Tibial artery (tissue), 4 donors: ENCODE measurements around the gene EHBP1.

Experiments
- DNase-seq, 2 donors: peaks; one replicate each; pipeline ENCODE4 v3.0.0-alpha.2; 2019
- H3K27ac ChIP-seq, 2 donors: fragments of 200-600 bp; sonication (generic) in 1 of 2; 1 replicate in 1 of 2; 2 replicates in 1 of 2; pipeline ENCODE4 v1.5.1; 2018 to 2019; ENCODE audit warnings: mild to moderate bottlenecking in 1 of 2
- H3K27me3 ChIP-seq, 2 donors: fragments of 200-600 bp; sonication (generic) in 1 of 2; one replicate each; pipeline versions ENCODE4 v1.5.1 to v1.6.0; 2016 to 2019
- H3K36me3 ChIP-seq, 3 donors: fragments of 200-600 bp; sonication (generic) in 2 of 3; one replicate each; pipeline ENCODE4 v1.5.1; 2016 to 2019; ENCODE audit warnings: mild to moderate bottlenecking in 2 of 3
- H3K4me1 ChIP-seq, 4 donors: fragments of 200-600 bp; sonication (generic) in 2 of 4; 1 replicate in 3 of 4; 2 replicates in 1 of 4; pipeline ENCODE4 v1.5.1; 2016 to 2019
- H3K4me3 ChIP-seq, 2 donors: fragments of 200-600 bp; sonication (generic) in 1 of 2; 1 replicate in 1 of 2; 2 replicates in 1 of 2; pipeline ENCODE4 v1.5.1; 2018 to 2019; ENCODE audit warnings: mild to moderate bottlenecking in 2 of 2
- H3K9me3 ChIP-seq, 3 donors: fragments of 200-600 bp; sonication (generic) in 1 of 3; one replicate each; pipeline ENCODE4 v1.5.1; 2016 to 2019
- intact Hi-C: fragments of 100-400 bp; cut with DNase I; formaldehyde crosslinking; loops from one replicate; pipeline ENCODE4 v1.15.0; 2023; ENCODE audit warnings: low total_unique reads
- TF ChIP-seq, protein P1 (sequence below), 2 experiments: fragments of 200-600 bp in 1 of 2; fragments of 450-650 bp in 1 of 2; IDR thresholded peaks; one replicate each; pipeline ENCODE4 v1.5.1; 2017 to 2019; ENCODE audit warnings: antibody characterized with exemption in 2 of 2, mild to moderate bottlenecking in 1 of 2, moderate library complexity in 1 of 2

The EHBP1 gene

DNA sequence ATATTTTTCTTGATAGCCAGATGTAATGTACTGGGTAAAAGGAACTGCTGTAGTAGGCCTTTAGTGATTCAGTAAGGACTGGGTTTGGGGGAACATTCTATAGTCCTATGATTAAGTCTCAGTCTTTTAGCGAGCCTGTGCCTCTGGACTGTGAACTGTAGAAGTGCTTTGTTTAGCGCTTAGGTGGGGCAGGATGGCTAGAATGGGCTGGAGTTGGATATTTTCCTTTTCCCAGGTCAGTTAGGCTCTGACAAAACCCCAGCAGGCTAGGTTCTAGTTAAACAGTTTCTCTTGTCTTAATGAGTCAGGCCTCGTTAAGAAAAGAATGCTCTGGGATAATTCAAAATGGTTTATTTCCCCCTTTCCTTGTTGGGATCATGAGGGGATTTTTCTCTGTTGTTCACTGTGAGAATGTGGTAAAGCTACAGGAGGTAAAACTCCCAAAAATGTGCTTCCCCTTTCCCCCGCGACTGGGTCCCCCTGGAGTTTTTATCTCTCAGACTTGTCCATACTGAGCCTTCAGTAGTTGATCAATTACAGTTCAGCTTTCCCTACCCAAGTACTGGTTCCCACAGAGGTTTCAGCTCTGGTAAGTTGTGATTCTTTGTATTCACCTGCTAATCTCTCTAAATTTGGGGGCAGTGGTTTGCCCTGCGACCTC, 31.5 kb downstream of the EHBP1 start:
- Histone ChIP-seq H3K9me3 (peaks cover 0 to 6% (median 0%) of the 10 kb centered on the region in 3 donors), H3K36me3 (no peaks in the 10 kb centered on the region), H3K4me1 (peaks cover 0 to 28% (median 3%) of the 10 kb centered on the region in 4 donors), H3K27me3 (no peaks in the 10 kb centered on the region), H3K27ac (no peak overlapping the region), H3K4me3 (no peak overlapping the region)
- intact Hi-C loops = no loop called here
- TF ChIP-seq, protein P1, sequence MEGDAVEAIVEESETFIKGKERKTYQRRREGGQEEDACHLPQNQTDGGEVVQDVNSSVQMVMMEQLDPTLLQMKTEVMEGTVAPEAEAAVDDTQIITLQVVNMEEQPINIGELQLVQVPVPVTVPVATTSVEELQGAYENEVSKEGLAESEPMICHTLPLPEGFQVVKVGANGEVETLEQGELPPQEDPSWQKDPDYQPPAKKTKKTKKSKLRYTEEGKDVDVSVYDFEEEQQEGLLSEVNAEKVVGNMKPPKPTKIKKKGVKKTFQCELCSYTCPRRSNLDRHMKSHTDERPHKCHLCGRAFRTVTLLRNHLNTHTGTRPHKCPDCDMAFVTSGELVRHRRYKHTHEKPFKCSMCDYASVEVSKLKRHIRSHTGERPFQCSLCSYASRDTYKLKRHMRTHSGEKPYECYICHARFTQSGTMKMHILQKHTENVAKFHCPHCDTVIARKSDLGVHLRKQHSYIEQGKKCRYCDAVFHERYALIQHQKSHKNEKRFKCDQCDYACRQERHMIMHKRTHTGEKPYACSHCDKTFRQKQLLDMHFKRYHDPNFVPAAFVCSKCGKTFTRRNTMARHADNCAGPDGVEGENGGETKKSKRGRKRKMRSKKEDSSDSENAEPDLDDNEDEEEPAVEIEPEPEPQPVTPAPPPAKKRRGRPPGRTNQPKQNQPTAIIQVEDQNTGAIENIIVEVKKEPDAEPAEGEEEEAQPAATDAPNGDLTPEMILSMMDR (IDR thresholded peaks at IDR 0.05) = no peak
- DNase-seq = no peak

DNA sequence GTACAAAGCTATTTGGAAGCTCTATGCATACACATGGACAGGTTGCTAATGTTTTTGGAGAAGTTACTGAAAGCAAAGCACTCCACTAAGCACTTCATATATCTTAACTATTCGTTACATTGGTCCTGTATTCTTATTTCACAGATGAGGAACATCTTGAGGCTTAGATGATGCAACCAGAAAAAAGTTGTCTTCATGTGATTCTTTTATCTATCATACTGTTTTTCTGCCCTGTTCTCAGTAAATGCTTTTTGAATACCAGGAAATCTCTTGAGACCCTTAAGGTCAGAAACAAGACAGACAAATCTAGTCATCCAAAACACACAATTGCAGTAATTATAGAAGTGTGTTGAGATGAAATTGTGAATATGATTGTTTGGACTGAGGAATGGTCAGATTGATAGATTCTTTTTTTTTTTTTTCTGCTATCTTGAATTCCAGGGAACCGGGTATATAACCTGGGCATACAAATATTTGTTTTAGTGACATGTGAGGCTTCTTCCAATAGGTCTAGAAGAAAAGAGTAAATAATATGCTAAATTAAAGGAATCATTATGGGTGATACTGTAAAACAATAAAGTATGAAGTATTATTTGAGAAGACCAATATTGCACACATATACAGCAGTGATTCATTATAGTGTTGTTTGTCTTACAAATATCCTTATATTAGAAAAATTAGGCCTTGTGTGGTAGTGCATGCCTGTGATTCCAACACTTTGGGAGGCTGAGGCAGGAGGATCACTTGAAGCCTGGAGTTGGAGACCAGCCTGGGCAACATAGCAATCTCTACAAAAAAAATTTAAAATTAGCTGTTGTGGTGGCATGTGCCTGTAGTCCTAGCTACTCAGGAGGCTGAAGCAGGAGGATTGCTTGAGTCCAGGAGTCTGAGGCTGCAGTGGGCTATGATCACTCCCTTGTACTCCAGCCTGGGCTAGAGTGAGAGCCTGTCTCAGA, 33.7 kb downstream of the EHBP1 start:
- H3K9me3 ChIP-seq = no peaks in the 10 kb centered on the region
- H3K4me1 ChIP-seq = peaks cover 0 to 36% (median 3%) of the 10 kb centered on the region in 4 donors
- no peaks in the 10 kb centered on the region for H3K36me3 ChIP-seq
- TF ChIP-seq, protein P1 (IDR thresholded peaks at IDR 0.05) = no peak
- H3K4me3 ChIP-seq = no peak overlapping the region
- no peak for DNase-seq
- H3K27ac ChIP-seq = no peak overlapping the region
- intact Hi-C loops = no loop called here
- H3K27me3 ChIP-seq = no peaks in the 10 kb centered on the region

DNA sequence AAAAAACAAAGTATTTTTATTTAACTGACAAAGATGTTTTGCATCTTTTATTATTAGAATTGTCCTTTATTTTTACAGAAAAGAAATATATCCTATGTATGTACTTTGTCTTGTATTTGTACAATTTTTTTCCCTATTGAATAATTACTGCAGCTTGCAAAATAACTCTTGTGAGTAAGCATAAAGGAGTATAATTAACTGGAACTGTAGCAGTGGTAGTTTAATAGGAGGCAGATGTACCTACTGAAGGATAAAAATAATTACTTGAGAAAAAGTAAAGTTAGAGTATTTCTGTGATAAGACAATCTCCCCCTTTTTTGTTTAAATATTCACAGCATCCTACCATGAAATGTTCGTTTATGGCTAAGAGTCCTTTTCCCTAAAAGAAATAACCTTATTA, 34.7 kb downstream of the EHBP1 start:
- TF ChIP-seq, protein P1 (IDR thresholded peaks at IDR 0.05) = no peak
- Histone ChIP-seq H3K9me3 (no peaks in the 10 kb centered on the region), H3K27ac (no peak overlapping the region), H3K4me3 (no peak overlapping the region), H3K36me3 (no peaks in the 10 kb centered on the region), H3K4me1 (peaks cover 0 to 36% (median 4%) of the 10 kb centered on the region in 4 donors), H3K27me3 (no peaks in the 10 kb centered on the region)
- intact Hi-C loops = no loop called here
- DNase-seq = no peak

DNA sequence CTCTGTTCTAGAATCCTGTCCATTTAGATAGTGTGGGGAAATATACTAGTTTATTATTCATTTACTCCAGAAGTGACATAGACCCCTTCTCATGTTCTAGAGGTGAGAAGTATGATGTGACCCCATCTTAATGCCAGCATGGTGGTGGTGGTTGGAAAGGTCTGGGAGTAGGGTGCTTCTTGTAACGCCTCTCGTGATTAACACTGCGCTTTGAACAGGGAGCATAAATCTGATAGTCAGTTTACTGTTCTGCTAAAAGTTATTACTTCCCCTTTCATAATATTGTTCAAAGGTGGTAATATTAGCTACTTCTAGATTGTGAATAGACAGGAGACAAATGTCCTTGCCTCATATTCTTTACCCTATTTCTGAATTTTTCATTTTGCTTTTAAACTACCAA, 35.6 kb downstream of the EHBP1 start:
- Histone ChIP-seq H3K27me3 (no peaks in the 10 kb centered on the region), H3K9me3 (no peaks in the 10 kb centered on the region), H3K4me1 (peaks cover 0 to 36% (median 4%) of the 10 kb centered on the region in 4 donors), H3K27ac (no peak overlapping the region), H3K36me3 (no peaks in the 10 kb centered on the region), H3K4me3 (no peak overlapping the region)
- DNase-seq = no peak
- TF ChIP-seq, protein P1 (IDR thresholded peaks at IDR 0.05) = no peak
- intact Hi-C loops = no loop called here

DNA sequence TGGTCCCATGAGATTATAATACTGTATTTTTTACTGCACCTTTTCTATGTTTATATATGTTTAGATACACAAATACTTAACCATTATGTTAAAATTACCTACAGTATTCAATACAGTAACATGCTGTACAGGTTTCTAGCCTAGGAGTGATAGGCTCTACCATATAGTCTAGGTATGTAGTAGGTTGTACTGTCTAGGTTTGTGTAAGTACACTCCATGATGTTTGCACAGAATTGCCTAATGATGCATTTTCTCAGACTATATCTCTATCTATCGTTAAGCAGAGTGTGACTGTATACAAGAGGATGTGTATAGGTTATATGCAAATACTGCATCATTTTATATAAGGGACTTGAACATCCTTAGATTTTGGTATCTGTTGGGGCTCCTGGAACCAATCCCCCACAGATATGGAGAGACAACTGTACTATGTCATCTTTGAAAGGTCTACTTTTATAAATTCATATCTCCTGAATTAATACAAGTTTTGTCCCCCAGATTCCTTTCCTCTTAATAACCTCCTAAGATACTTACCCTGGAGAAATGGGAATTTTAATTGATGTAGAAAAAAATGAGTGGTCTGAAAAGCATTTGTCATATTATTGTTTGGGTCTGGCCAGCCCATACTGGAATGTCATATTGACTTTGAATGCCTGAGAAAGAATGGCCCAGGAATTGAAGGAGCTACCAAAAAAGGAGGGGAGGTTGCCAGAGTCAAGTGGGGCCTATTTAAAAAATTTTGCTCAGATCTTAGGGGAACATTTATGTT, 36.6 kb downstream of the EHBP1 start:
- Histone ChIP-seq H3K9me3 (no peaks in the 10 kb centered on the region), H3K4me3 (no peak overlapping the region), H3K27ac (no peak overlapping the region), H3K27me3 (no peaks in the 10 kb centered on the region), H3K4me1 (peaks cover 0 to 36% (median 4%) of the 10 kb centered on the region in 4 donors), H3K36me3 (no peaks in the 10 kb centered on the region)
- DNase-seq = no peak
- intact Hi-C loops = no loop called here
- TF ChIP-seq, protein P1 (IDR thresholded peaks at IDR 0.05) = no peak
